Panc1 (cell line): ENCODE measurements around the gene LGR4. TPM values are rescaled to one million over a fixed set of nuclear protein-coding genes. Genes with fewer than 3 reads are reported as not detected.

Source experiments
- ATAC-seq: fragments of 200-7000 bp; cut with Tn5 transposase; 2 replicates; pipeline ENCODE4 v1.9.1; 2020; ENCODE audit warnings: mild to moderate bottlenecking, moderate library complexity
- BruUV-seq: library from RNA; stranded (reverse); fragments of 400-500 nt; replicated peaks from 2 replicates; lab custom pipeline; 2021; lab: Mats Ljungman, UMichigan
- CTCF ChIA-PET: fragments of 300-600 bp; sonication (Branson Sonifier 250); formaldehyde crosslinking; loops from one replicate; lab custom pipeline; 2022; ENCODE audit warnings: antibody characterized with exemption; lab: Charles Lee
- POLR2A ChIA-PET: fragments of 300-600 bp; sonication (Branson Sonifier 250); formaldehyde crosslinking; loops from one replicate; lab custom pipeline; 2022; ENCODE audit warnings: antibody characterized with exemption; lab: Charles Lee
- DNase-seq: peaks from one replicate; pipeline ENCODE4 v3.0.0-alpha.2; 2010; ENCODE audit warnings: low read depth, low spot score
- H3K27ac ChIP-seq: 2 replicates; pipeline ENCODE4 v1.5.1; 2011; ENCODE audit warnings: mild to moderate bottlenecking, low read length, inconsistent platforms
- H3K27me3 ChIP-seq: fragments of 200-500 bp; sonication (Bioruptor generic); 2 replicates; pipeline ENCODE4 v1.6.0; 2014; ENCODE audit warnings: low read length, inconsistent platforms; ENCODE audit not compliant: control insufficient read depth, insufficient read depth
- H3K36me3 ChIP-seq: fragments of 200-500 bp; sonication (Bioruptor generic); 2 replicates; pipeline ENCODE4 v1.5.1; 2014; ENCODE audit warnings: inconsistent platforms, mild to moderate bottlenecking, low read length, moderate library complexity; ENCODE audit not compliant: control insufficient read depth, insufficient read depth
- H3K4me1 ChIP-seq: 2 replicates; pipeline ENCODE4 v1.5.1; 2011; ENCODE audit warnings: inconsistent platforms, mild to moderate bottlenecking, low read length, moderate library complexity; ENCODE audit not compliant: control insufficient read depth, insufficient read depth
- H3K4me3 ChIP-seq, 2 experiments: 2 replicates each; pipeline ENCODE4 v1.5.1; 2011 to 2012; ENCODE audit warnings: low read depth in 2 of 2, low read length in 2 of 2, mild to moderate bottlenecking in 2 of 2, inconsistent platforms in 1 of 2, moderate library complexity in 1 of 2
- H3K9me3 ChIP-seq: fragments of 200-500 bp; sonication (Bioruptor generic); 2 replicates; pipeline ENCODE4 v1.5.1; 2014; ENCODE audit warnings: low read depth, mild to moderate bottlenecking, inconsistent platforms, low read length, moderate library complexity; ENCODE audit not compliant: control insufficient read depth, insufficient read depth
- CTCF ChIP-seq: fragments of 450-650 bp; IDR thresholded peaks from 2 replicates; pipeline ENCODE4 v1.5.1; 2017; ENCODE audit warnings: mild to moderate bottlenecking
- POLR2AphosphoS5 ChIP-seq: IDR thresholded peaks from 2 replicates; pipeline ENCODE4 v1.6.1; 2012; ENCODE audit warnings: mild to moderate bottlenecking, low read depth, low read length, moderate library complexity
- REST ChIP-seq, 2 experiments: IDR thresholded peaks; 2 replicates each; pipeline ENCODE4 v1.6.1; 2011 to 2012; ENCODE audit warnings: low read depth in 2 of 2, control low read depth in 1 of 2, low read length in 1 of 2, mild to moderate bottlenecking in 1 of 2, moderate library complexity in 1 of 2; ENCODE audit not compliant: insufficient read depth in 1 of 2
- SIN3A ChIP-seq: IDR thresholded peaks from 2 replicates; pipeline ENCODE4 v1.6.1; 2012; ENCODE audit warnings: low read depth, mild to moderate bottlenecking, low read length, moderate library complexity, borderline replicate concordance; ENCODE audit not compliant: insufficient read depth
- TCF7L2 ChIP-seq: IDR thresholded peaks from 2 replicates; pipeline ENCODE4 v1.6.1; 2011; ENCODE audit warnings: mild to moderate bottlenecking, low read depth, low read length, inconsistent platforms
- in situ Hi-C: cut with HindIII; loops from 2 replicates; pipeline ENCODE4 v1.10.0; 2016; ENCODE audit warnings: low sequenced_read_pairs, low pct_unique_long_range_greater_than_20kb
- intact Hi-C: fragments of 100-400 bp; cut with micrococcal nuclease; formaldehyde crosslinking; loops from one replicate; pipeline ENCODE4 v1.10.0; 2022; ENCODE audit not compliant: unreplicated experiment
- total RNA-seq: library from RNA; stranded (reverse); gene quantifications from one replicate; pipeline ENCODE4 v1.2.1, GENCODE V29; 2021; ENCODE audit not compliant: unreplicated experiment

LGR4 gene
- total RNA-seq, 1 experiment from 2014 or later: 61.8 TPM

- TSS peak; percentile 90 for BruUV-seq
- no peak for ATAC-seq
- no peaks in the 10 kb centered on the region for H3K9me3 ChIP-seq
- DNase-seq: no peak
- ChIA-PET CTCF (interaction anchor here (0.6 to 1.0 kb wide), 2 partner anchors 24 to 90 kb away, joined by 3 read pairs; no protein-coding TSS in a partner anchor), POLR2A (interaction anchor here (0.6 to 1.0 kb wide), 9 partner anchors 9 to 1408 kb away, joined by 4 to 18 read pairs (median 11); no protein-coding TSS in a partner anchor)
- H3K36me3 ChIP-seq: no peaks in the 10 kb centered on the region
- peak overlapping the region; percentile 67 to 71 for H3K4me3 ChIP-seq
- no peak for TF ChIP-seq TCF7L2
- TF ChIP-seq SIN3A: no peak
- TF ChIP-seq REST (IDR thresholded peaks at IDR 0.05; ENCODE audit: insufficient read depth in 1 of 2, low read depth in 2 of 2, low read length in 1 of 2): no peak
- no peak for TF ChIP-seq POLR2AphosphoS5
- no peak for TF ChIP-seq CTCF
- intact Hi-C loops (no loop called here), in situ Hi-C loops (no loop called here)
- peak overlapping the region; percentile 91 for H3K27ac ChIP-seq
- no peaks in the 10 kb centered on the region for H3K27me3 ChIP-seq
- peaks cover 20% of the 10 kb centered on the region for H3K4me1 ChIP-seq
Measured at GRCh38 chr11:27473017-27473406, 422 bp upstream of the LGR4 start.

- Histone ChIP-seq H3K4me3 (peak overlapping the region; percentile 67 to 71), H3K4me1 (peaks cover 24% of the 10 kb centered on the region), H3K27me3 (no peaks in the 10 kb centered on the region), H3K9me3 (no peaks in the 10 kb centered on the region), H3K36me3 (no peaks in the 10 kb centered on the region), H3K27ac (peak overlapping the region; percentile 79)
- peak; percentile 60 for ATAC-seq
- DNase-seq: no peak
- CTCF ChIA-PET: interaction anchor here (0.6 to 1.0 kb wide), 3 partner anchors 25 to 832 kb away, joined by 3 read pairs; no protein-coding TSS in a partner anchor
- intact Hi-C loops: loop anchor here (2.0 kb wide), 1 partner anchor 71 kb away; no protein-coding TSS in a partner anchor
- no TSS peak for BruUV-seq
- in situ Hi-C loops: no loop called here
- POLR2A ChIA-PET: interaction anchor here (0.7 kb wide), 1 partner anchor 24 kb away, joined by 17 read pairs; no protein-coding TSS in a partner anchor
- TF ChIP-seq POLR2AphosphoS5: no peak
- TF ChIP-seq CTCF: no peak
- no peak; the same call in 1 of the 2 replicates for TF ChIP-seq SIN3A
- no peak for TF ChIP-seq TCF7L2
- TF ChIP-seq REST (IDR thresholded peaks at IDR 0.05; ENCODE audit: insufficient read depth in 1 of 2, low read depth in 2 of 2, low read length in 1 of 2): no peak
Measured at GRCh38 chr11:27471589-27472397, 797 bp downstream of the LGR4 start.
